SU-DHL-6 (cell line): ENCODE measurements around the gene TDRD5.
"Not testable (repeated sequence)": the region's sequence is repeated elsewhere in the genome, so short reads cannot be mapped to it uniquely, and the experiment has no call there.

Experiments
- H2AFZ ChIP-seq: fragments of 200-600 bp; sonication (generic); 2 replicates; pipeline ENCODE4 v1.6.1; 2014; ENCODE audit warnings: low read depth, mild to moderate bottlenecking, moderate library complexity, mixed read lengths, antibody characterized with exemption, low read length; ENCODE audit not compliant: severe bottlenecking
- H3F3A ChIP-seq: fragments of 200-600 bp; shearing (Covaris generic); 2 replicates; pipeline ENCODE4 v1.6.0; 2016; ENCODE audit warnings: antibody characterized with exemption, mild to moderate bottlenecking; ENCODE audit not compliant: insufficient read depth
- H3K27ac ChIP-seq: fragments of 200-600 bp; sonication (generic); 2 replicates; pipeline ENCODE4 v1.5.1; 2016; ENCODE audit warnings: low read depth, mild to moderate bottlenecking, low read length, moderate library complexity, mixed read lengths
- H3K27me3 ChIP-seq: fragments of 200-600 bp; sonication (generic), shearing (Covaris generic); 2 replicates; pipeline ENCODE4 v1.6.0; 2014; ENCODE audit warnings: mild to moderate bottlenecking, low read length
- H3K36me3 ChIP-seq: fragments of 200-600 bp; sonication (generic); 2 replicates; pipeline ENCODE4 v1.6.1; 2014; ENCODE audit warnings: mild to moderate bottlenecking, low read length, mixed read lengths
- H3K4me2 ChIP-seq: fragments of 300-600, 200-600 bp; shearing (Covaris generic), sonication (generic); 2 replicates; pipeline ENCODE4 v1.6.0; 2014; ENCODE audit warnings: low read length, low read depth, mild to moderate bottlenecking; ENCODE audit not compliant: poor library complexity, severe bottlenecking
- H3K4me3 ChIP-seq: fragments of 200-600 bp; sonication (generic); 2 replicates; pipeline ENCODE4 v1.5.1; 2014; ENCODE audit warnings: antibody characterized with exemption, low read length, mild to moderate bottlenecking, mixed read lengths; ENCODE audit not compliant: insufficient read depth, poor library complexity, severe bottlenecking
- H3K79me2 ChIP-seq: fragments of 200-600 bp; sonication (generic); 2 replicates; pipeline ENCODE4 v1.6.1; 2014; ENCODE audit warnings: mild to moderate bottlenecking, low read length, moderate library complexity; ENCODE audit not compliant: insufficient read depth
- H3K9ac ChIP-seq: fragments of 200-600 bp; sonication (generic); 2 replicates; pipeline ENCODE4 v1.7.0; 2014; ENCODE audit warnings: mild to moderate bottlenecking, low read length
- H3K9me2 ChIP-seq: fragments of 200-600 bp; sonication (generic); replicated peaks from 2 replicates; pipeline ENCODE4 v1.6.1; 2014; ENCODE audit warnings: low read length; ENCODE audit not compliant: insufficient read depth
- H3K9me3 ChIP-seq: fragments of 200-600 bp; sonication (generic); 2 replicates; pipeline ENCODE4 v1.6.1; 2014; ENCODE audit warnings: low read length, mixed read lengths; ENCODE audit not compliant: insufficient read depth
- H4K20me1 ChIP-seq: fragments of 200-600 bp; sonication (generic); 2 replicates; pipeline ENCODE4 v1.6.1; 2014; ENCODE audit warnings: low read depth, mild to moderate bottlenecking, antibody characterized with exemption, low read length, moderate library complexity, mixed read lengths
- EZH2phosphoT487 ChIP-seq: fragments of 200-600 bp; sonication (generic), shearing (Covaris generic); conservative IDR thresholded peaks from 2 replicates; pipeline ENCODE4 v1.6.1; 2018; ENCODE audit warnings: mild to moderate bottlenecking, antibody characterized with exemption, low read length, moderate library complexity, mixed read lengths
- TF ChIP-seq, protein P1 (sequence below): fragments of 200-600 bp; sonication (generic); IDR thresholded peaks from one replicate; pipeline ENCODE4 v1.5.1; 2017; ENCODE audit warnings: antibody characterized with exemption, mild to moderate bottlenecking, low read length, moderate library complexity; ENCODE audit not compliant: insufficient read depth, poor library complexity, severe bottlenecking

Gene TDRD5

DNA sequence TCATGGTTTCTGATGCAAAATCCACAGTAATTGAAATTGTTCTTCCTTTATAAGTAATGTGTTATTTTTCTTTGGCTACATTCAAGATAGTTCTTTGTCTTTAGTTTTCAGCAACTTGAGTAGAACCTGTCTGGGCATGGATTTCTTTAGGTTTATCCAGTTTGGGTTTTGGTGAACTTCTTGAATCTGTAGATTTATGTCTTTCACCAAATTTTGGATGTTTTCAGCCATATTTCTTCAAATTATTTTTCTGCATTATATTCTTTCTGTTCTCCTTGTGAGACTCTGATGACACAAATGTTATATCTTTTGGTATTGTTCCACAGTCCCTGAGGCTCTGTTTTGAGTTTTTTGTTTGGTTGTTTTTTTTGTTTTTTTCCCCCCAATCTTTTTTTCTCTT, 69.4 kb downstream of the TDRD5 start:
- Histone ChIP-seq H3K4me3 (no peak overlapping the region), H3K9me3 (peaks cover 2% of the 10 kb centered on the region; the same call in 1 of the 2 replicates), H3F3A (no peaks in the 10 kb centered on the region), H3K27me3 (no peaks in the 10 kb centered on the region), H2AFZ (no peak overlapping the region), H4K20me1 (no peaks in the 10 kb centered on the region), H3K27ac (no peak overlapping the region), H3K9me2 (no peaks in the 10 kb centered on the region), H3K36me3 (no peaks in the 10 kb centered on the region), H3K9ac (no peak overlapping the region), H3K4me2 (no peak overlapping the region), H3K79me2 (no peaks in the 10 kb centered on the region)
- TF ChIP-seq EZH2phosphoT487 = no peak
- TF ChIP-seq, protein P1, sequence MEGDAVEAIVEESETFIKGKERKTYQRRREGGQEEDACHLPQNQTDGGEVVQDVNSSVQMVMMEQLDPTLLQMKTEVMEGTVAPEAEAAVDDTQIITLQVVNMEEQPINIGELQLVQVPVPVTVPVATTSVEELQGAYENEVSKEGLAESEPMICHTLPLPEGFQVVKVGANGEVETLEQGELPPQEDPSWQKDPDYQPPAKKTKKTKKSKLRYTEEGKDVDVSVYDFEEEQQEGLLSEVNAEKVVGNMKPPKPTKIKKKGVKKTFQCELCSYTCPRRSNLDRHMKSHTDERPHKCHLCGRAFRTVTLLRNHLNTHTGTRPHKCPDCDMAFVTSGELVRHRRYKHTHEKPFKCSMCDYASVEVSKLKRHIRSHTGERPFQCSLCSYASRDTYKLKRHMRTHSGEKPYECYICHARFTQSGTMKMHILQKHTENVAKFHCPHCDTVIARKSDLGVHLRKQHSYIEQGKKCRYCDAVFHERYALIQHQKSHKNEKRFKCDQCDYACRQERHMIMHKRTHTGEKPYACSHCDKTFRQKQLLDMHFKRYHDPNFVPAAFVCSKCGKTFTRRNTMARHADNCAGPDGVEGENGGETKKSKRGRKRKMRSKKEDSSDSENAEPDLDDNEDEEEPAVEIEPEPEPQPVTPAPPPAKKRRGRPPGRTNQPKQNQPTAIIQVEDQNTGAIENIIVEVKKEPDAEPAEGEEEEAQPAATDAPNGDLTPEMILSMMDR = no peak

DNA sequence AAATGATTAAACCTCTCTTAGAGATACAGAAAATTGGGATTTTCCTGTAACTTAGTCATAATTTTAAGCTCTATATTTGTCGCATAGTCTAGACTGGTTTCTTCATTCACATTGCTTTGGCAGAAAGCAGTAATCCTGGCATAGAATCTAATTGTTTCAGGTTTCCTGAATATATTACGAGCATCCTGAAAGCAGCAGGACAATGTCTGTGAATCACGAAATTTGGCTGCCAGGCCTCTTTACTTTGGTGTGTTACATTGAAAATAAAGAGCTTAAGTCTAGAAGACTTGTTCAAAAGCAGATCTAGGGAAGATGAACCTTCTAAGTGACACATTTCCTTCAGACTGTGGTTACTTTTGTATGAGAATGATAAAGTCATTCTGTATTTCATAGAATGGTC, 72.2 kb downstream of the TDRD5 start:
- H3K4me2 ChIP-seq = no peak overlapping the region
- H3K9me2 ChIP-seq = no peaks in the 10 kb centered on the region
- H3K9me3 ChIP-seq = no peaks in the 10 kb centered on the region
- H3K36me3 ChIP-seq = no peaks in the 10 kb centered on the region
- no peak for TF ChIP-seq EZH2phosphoT487
- TF ChIP-seq, protein P1 = no peak
- no peaks in the 10 kb centered on the region for H4K20me1 ChIP-seq
- H3F3A ChIP-seq = no peaks in the 10 kb centered on the region
- H3K9ac ChIP-seq = no peak overlapping the region
- no peak overlapping the region for H3K4me3 ChIP-seq
- H3K79me2 ChIP-seq = no peaks in the 10 kb centered on the region
- no peaks in the 10 kb centered on the region for H3K27me3 ChIP-seq
- H3K27ac ChIP-seq = no peak overlapping the region
- no peak overlapping the region for H2AFZ ChIP-seq

DNA sequence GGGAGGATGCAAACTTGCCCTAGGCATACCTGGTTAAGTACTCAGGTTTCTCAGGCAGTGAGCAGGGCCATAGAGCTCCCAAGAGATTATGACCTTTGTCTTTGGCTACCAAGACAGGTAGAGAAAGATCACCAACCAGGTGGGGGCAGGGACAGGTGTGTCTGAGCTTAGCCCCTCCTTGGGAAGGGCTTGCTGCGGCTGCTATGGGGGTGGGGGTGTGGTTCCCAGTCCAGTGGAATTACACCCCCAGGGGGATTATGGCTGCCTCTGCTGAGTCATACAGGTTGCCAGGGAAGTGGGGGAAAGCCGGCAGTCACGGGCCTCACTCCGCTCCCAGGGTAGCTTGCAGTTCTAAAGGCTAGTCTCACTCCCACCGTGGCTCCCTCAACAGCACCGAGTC, 86.2 kb downstream of the TDRD5 start:
- Histone ChIP-seq H3F3A (no peaks in the 10 kb centered on the region), H3K9me2 (no peaks in the 10 kb centered on the region), H3K27me3 (no peaks in the 10 kb centered on the region), H3K27ac (no peak overlapping the region), H3K4me3 (no peak overlapping the region), H3K4me2 (no peak overlapping the region), H3K9me3 (no peaks in the 10 kb centered on the region), H3K9ac (no peak overlapping the region), H3K36me3 (no peaks in the 10 kb centered on the region), H4K20me1 (no peaks in the 10 kb centered on the region), H2AFZ (no peak overlapping the region), H3K79me2 (no peaks in the 10 kb centered on the region)
- TF ChIP-seq, protein P1 = no peak
- no peak for TF ChIP-seq EZH2phosphoT487

DNA sequence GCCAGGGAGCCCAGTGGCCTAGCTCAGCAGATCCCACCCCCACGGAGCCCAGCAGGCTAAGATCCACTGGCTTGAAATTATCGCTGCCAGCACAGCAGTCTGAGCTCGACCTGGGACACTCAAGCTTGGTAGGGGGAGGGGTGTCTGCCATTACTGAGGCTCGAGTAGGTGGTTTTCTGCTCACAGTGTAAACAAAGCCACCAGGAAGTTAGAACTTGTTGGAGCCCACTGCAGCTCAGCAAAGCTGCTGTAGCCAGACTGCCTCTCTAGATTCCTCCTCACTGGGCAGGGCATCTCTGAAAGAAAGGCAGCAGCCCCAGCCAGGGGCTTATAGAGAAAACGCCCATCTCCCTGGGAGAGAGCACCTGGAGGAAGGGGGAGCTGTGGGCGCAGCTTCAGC, 102.9 kb downstream of the TDRD5 start:
- not testable (repeated sequence) for H3F3A ChIP-seq, H4K20me1 ChIP-seq, H3K4me2 ChIP-seq, H3K79me2 ChIP-seq, H2AFZ ChIP-seq, H3K9me3 ChIP-seq, H3K9ac ChIP-seq, H3K27me3 ChIP-seq, H3K27ac ChIP-seq, H3K4me3 ChIP-seq, H3K9me2 ChIP-seq, H3K36me3 ChIP-seq
